GM23338 (cell line): ENCODE results near the gene FAM53B. TPM values are rescaled to one million over a fixed set of nuclear protein-coding genes. Genes with fewer than 3 reads are reported as not detected.

ENCODE experiments used
- ATAC-seq: fragments of 200-7000 bp; cut with Tn5 transposase; 3 replicates; pipeline ENCODE4 v1.9.1; 2020
- DNase-seq: peaks from one replicate; pipeline ENCODE4 v3.0.0-alpha.2; 2015; ENCODE audit warnings: low spot score
- H2AFZ ChIP-seq: fragments of 200-600 bp; sonication (generic); 2 replicates; pipeline ENCODE4 v1.8.0; 2016; ENCODE audit warnings: antibody characterized with exemption, mild to moderate bottlenecking, moderate library complexity
- H3F3A ChIP-seq: fragments of 200-600 bp; sonication (generic); replicated peaks from 2 replicates; pipeline ENCODE4 v1.8.0; 2017; ENCODE audit warnings: antibody characterized with exemption, mixed run types, low read depth
- H3K27ac ChIP-seq: fragments of 200-600 bp; sonication (generic); 2 replicates; pipeline ENCODE4 v1.6.1; 2016; ENCODE audit warnings: low read depth
- H3K27me3 ChIP-seq: fragments of 200-600 bp; sonication (generic); 2 replicates; pipeline ENCODE4 v1.8.0; 2016; ENCODE audit warnings: mild to moderate bottlenecking, mixed run types, moderate library complexity; ENCODE audit not compliant: insufficient read depth
- H3K36me3 ChIP-seq: fragments of 200-600 bp; sonication (generic); 2 replicates; pipeline ENCODE4 v1.8.0; 2016; ENCODE audit warnings: mild to moderate bottlenecking; ENCODE audit not compliant: insufficient read depth
- H3K4me1 ChIP-seq: fragments of 200-600 bp; sonication (generic); 2 replicates; pipeline ENCODE4 v1.8.0; 2016; ENCODE audit warnings: mild to moderate bottlenecking, moderate library complexity; ENCODE audit not compliant: insufficient read depth
- H3K4me2 ChIP-seq: fragments of 200-600 bp; sonication (generic); 2 replicates; pipeline ENCODE4 v1.7.1; 2017; ENCODE audit warnings: mixed run types
- H3K4me3 ChIP-seq: fragments of 200-600 bp; sonication (generic); 2 replicates; pipeline ENCODE4 v1.6.1; 2016; ENCODE audit warnings: mixed run types
- H3K79me2 ChIP-seq: fragments of 200-600 bp; sonication (generic); replicated peaks from 2 replicates; pipeline ENCODE4 v1.8.0; 2017; ENCODE audit warnings: mild to moderate bottlenecking; ENCODE audit not compliant: insufficient read depth
- H3K9me2 ChIP-seq: fragments of 200-600 bp; sonication (generic); 2 replicates; pipeline ENCODE4 v1.8.0; 2017; ENCODE audit not compliant: insufficient read depth
- H4K20me1 ChIP-seq: fragments of 200-600 bp; sonication (generic); replicated peaks from 2 replicates; pipeline ENCODE4 v1.8.0; 2017; ENCODE audit warnings: mild to moderate bottlenecking; ENCODE audit not compliant: insufficient read depth
- H3K27ac Mint-ChIP-seq: 2 replicates; pipeline ENCODE4 v1.8.0; 2020; ENCODE audit warnings: inconsistent platforms, mild to moderate bottlenecking, moderate library complexity, mixed read lengths
- H3K27me3 Mint-ChIP-seq: 3 replicates; pipeline ENCODE4 v1.8.0; 2022; ENCODE audit warnings: low read depth, mild to moderate bottlenecking, moderate library complexity, mixed read lengths, inconsistent platforms; ENCODE audit not compliant: insufficient read depth, poor library complexity
- H3K36me3 Mint-ChIP-seq: 3 replicates; pipeline ENCODE4 v1.8.0; 2021; ENCODE audit warnings: low read depth, mild to moderate bottlenecking, inconsistent platforms, moderate library complexity, mixed read lengths
- H3K4me1 Mint-ChIP-seq: 3 replicates; pipeline ENCODE4 v1.8.0; 2020; ENCODE audit warnings: mild to moderate bottlenecking, inconsistent platforms, mixed read lengths
- H3K4me3 Mint-ChIP-seq: 3 replicates; pipeline ENCODE4 v1.8.0; 2021; ENCODE audit warnings: moderate library complexity, mild to moderate bottlenecking, inconsistent platforms, mixed read lengths
- H3K9me3 Mint-ChIP-seq: 3 replicates; pipeline ENCODE4 v1.8.0; 2020; ENCODE audit warnings: moderate library complexity, mild to moderate bottlenecking, inconsistent platforms, mixed read lengths
- CTCF ChIP-seq, 2 experiments: fragments of 200-600 bp in 1 of 2; sonication (generic) in 1 of 2; conservative IDR thresholded peaks; 2 replicates each; pipeline versions ENCODE4 v1.5.1 to v1.6.1; 2016 to 2017; ENCODE audit warnings: antibody characterized with exemption in 2 of 2, low read depth in 2 of 2, mild to moderate bottlenecking in 2 of 2, moderate library complexity in 1 of 2
- ETS1 ChIP-seq: IDR thresholded peaks from 2 replicates; pipeline ENCODE4 v1.6.1; 2016; ENCODE audit warnings: antibody characterized with exemption
- EZH2 ChIP-seq: fragments of 200-600 bp; sonication (generic); IDR thresholded peaks from one replicate; pipeline ENCODE4 v1.8.0; 2017; ENCODE audit warnings: antibody characterized with exemption, mild to moderate bottlenecking, low read depth; ENCODE audit not compliant: unreplicated experiment
- EZH2phosphoT487 ChIP-seq: fragments of 200-600 bp; sonication (generic); IDR thresholded peaks from one replicate; pipeline ENCODE4 v1.8.1; 2018; ENCODE audit warnings: antibody characterized with exemption; ENCODE audit not compliant: unreplicated experiment
- JUNB ChIP-seq: IDR thresholded peaks from one replicate; pipeline ENCODE4 v1.6.1; 2016; ENCODE audit warnings: antibody characterized with exemption; ENCODE audit not compliant: unreplicated experiment
- POLR2AphosphoS5 ChIP-seq: IDR thresholded peaks from 2 replicates; pipeline ENCODE4 v1.6.1; 2016; ENCODE audit warnings: antibody characterized with exemption, low read depth
- ZNF114 ChIP-seq: fragments of 250-450 bp; sonication (Bioruptor Pico); IDR thresholded peaks from 2 replicates; pipeline ENCODE4 v1.5.0; 2020; ENCODE audit warnings: mild to moderate bottlenecking, moderate library complexity
- ZNF331 ChIP-seq: fragments of 250-450 bp; sonication (Bioruptor Pico); IDR thresholded peaks from 2 replicates; pipeline ENCODE4 v1.5.0; 2020; ENCODE audit warnings: low read depth, mild to moderate bottlenecking, moderate library complexity
- ZNF462 ChIP-seq: fragments of 250-450 bp; sonication (Bioruptor Pico); IDR thresholded peaks from 2 replicates; pipeline ENCODE4 v1.5.0; 2020; ENCODE audit warnings: mild to moderate bottlenecking, moderate library complexity
- polyA plus RNA-seq: library from polyadenylated mRNA; unstranded; fragments of >200 nt; fragmentation: Nextera tagmentation; extraction: Ambion mirVana; gene quantifications from 2 replicates; pipeline ENCODE4 v1.2.1, GENCODE V29; 2016
- total RNA-seq: library from RNA; depleted of rRNA; stranded (reverse); fragments of >200 nt; shearing (Covaris generic); gene quantifications from 2 replicates; pipeline ENCODE4 v1.2.3, GENCODE V29; 2014

FAM53B gene
- total and polyA plus RNA-seq, 2 experiments from 2014 or later, result 3.0 to 20.3 TPM

GRCh38 chr10:124651402-124651891, 92.7 kb downstream of the FAM53B start:
- no peaks in the 10 kb centered on the region; the same call in 2 of the 3 replicates for H3K9me3 Mint-ChIP-seq
- H3K4me1 Mint-ChIP-seq, result peaks cover 44% of the 10 kb centered on the region
- no peaks in the 10 kb centered on the region for H3F3A ChIP-seq
- H4K20me1 ChIP-seq, result no peaks in the 10 kb centered on the region
- peak; percentile 23; the same call in 2 of the 3 replicates for ATAC-seq
- H3K4me3 Mint-ChIP-seq, result no peak overlapping the region
- peak overlapping the region; percentile 78; the same call in 1 of the 2 replicates for H3K27ac ChIP-seq
- H3K9me2 ChIP-seq, result no peaks in the 10 kb centered on the region
- H3K27me3 Mint-ChIP-seq, result peaks cover 3% of the 10 kb centered on the region
- no peaks in the 10 kb centered on the region for H3K79me2 ChIP-seq
- H3K27ac Mint-ChIP-seq, result peak overlapping the region; percentile 93; the same call in 1 of the 2 replicates
- no peaks in the 10 kb centered on the region for H3K36me3 ChIP-seq
- H3K4me2 ChIP-seq, result no peak overlapping the region
- TF ChIP-seq ZNF331 (CRISPR knock-in tag) (no peak), CTCF (conservative IDR thresholded peaks at IDR 0.05; ENCODE audit: low read depth in 2 of 2) (no peak), EZH2 (no peak), ZNF114 (CRISPR knock-in tag) (no peak), JUNB (no peak), ETS1 (no peak), EZH2phosphoT487 (no peak), POLR2AphosphoS5 (no peak)
- peaks cover 13% of the 10 kb centered on the region for H3K4me1 ChIP-seq
- no peak overlapping the region for H2AFZ ChIP-seq
- no peaks in the 10 kb centered on the region for H3K36me3 Mint-ChIP-seq
- no peak for DNase-seq
- H3K27me3 ChIP-seq, result no peaks in the 10 kb centered on the region
- H3K4me3 ChIP-seq, result no peak overlapping the region

GRCh38 chr10:124650820-124651401, 93.3 kb downstream of the FAM53B start:
- Mint-ChIP-seq H3K4me1 (peaks cover 44% of the 10 kb centered on the region), H3K27ac (peak overlapping the region; percentile 93), H3K27me3 (peaks cover 5% of the 10 kb centered on the region), H3K36me3 (no peaks in the 10 kb centered on the region), H3K4me3 (peak overlapping the region; percentile 4; the same call in 1 of the 3 replicates), H3K9me3 (no peaks in the 10 kb centered on the region; the same call in 2 of the 3 replicates)
- Histone ChIP-seq H3K4me3 (no peak overlapping the region), H2AFZ (no peak overlapping the region), H3K27me3 (no peaks in the 10 kb centered on the region), H3K4me1 (peaks cover 13% of the 10 kb centered on the region), H4K20me1 (no peaks in the 10 kb centered on the region), H3K79me2 (no peaks in the 10 kb centered on the region), H3K36me3 (no peaks in the 10 kb centered on the region), H3K9me2 (no peaks in the 10 kb centered on the region), H3F3A (no peaks in the 10 kb centered on the region), H3K4me2 (peak overlapping the region; percentile 49), H3K27ac (peak overlapping the region; percentile 78; the same call in 1 of the 2 replicates)
- DNase-seq (peak; percentile 47), ATAC-seq (peak; percentile 22)
- TF ChIP-seq EZH2 (no peak), JUNB (no peak), CTCF (conservative IDR thresholded peaks at IDR 0.05; ENCODE audit: low read depth in 2 of 2) (no peak), ZNF462 (CRISPR knock-in tag) (no peak), POLR2AphosphoS5 (no peak), ZNF331 (CRISPR knock-in tag) (no peak)
